Subcutaneous adipose tissue (tissue), 4 donors: ENCODE measurements around the gene KRTAP1-4. TPM values are rescaled to one million over a fixed set of nuclear protein-coding genes. Genes with fewer than 3 reads are reported as not detected.

Experiments
- total RNA-seq, 4 donors: library from RNA; depleted of rRNA; stranded (reverse); fragments of >200 nt; gene quantifications; one replicate each; pipeline ENCODE4 v1.1.0, GENCODE V29; 2016
- TF ChIP-seq, protein P1 (sequence below): fragments of 450-650 bp; IDR thresholded peaks from one replicate; pipeline ENCODE4 v1.5.1; 2016; ENCODE audit warnings: low read depth, mild to moderate bottlenecking, control low read depth, antibody characterized with exemption, moderate library complexity

Gene KRTAP1-4
- total RNA-seq, 4 donors from 2014 or later: not detected

DNA sequence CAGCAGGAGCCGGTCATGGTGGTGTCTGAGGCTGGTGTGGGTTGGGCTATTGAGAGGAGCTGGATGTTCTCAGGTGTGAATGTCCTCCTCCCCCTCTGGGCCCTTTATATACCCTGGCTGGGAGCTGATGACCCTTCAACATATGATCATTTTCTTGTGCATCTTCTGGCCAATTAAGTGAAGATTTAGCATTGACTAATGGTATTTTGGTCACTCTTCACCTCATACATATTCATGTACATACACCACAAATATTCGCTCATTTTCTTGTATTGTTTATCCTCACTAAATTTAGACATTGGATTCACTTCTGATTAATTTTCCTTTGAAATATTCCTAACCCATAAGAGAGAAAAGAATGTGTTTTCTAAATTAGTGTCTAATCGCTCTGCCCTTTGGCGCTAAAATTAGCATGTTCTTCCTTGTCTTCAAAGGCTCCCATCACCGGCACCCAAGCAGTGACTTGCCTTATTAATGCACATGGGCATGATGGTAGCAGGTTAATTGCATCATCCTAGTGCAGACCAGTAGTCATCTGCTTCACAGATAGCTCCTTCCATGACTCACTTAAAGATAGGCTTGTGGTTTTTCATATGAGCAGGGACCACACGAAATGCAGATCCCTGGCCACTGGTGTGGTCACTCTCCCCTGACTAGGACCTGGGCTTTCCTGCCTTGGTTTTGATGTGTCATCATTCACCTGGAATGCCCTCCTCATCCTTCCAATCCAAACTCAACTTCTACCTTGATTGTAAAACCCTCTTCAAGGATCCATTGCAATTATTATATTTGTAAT, 36.0 kb upstream of the KRTAP1-4 start, which contains the start of gene KRTAP2-4:
Gene KRTAP2-4, minus strand, starts transcription at position 51 of the 796 bp plus-strand sequence. Its CDS starts 34 bp downstream, at position 17.
- TF ChIP-seq, protein P1, sequence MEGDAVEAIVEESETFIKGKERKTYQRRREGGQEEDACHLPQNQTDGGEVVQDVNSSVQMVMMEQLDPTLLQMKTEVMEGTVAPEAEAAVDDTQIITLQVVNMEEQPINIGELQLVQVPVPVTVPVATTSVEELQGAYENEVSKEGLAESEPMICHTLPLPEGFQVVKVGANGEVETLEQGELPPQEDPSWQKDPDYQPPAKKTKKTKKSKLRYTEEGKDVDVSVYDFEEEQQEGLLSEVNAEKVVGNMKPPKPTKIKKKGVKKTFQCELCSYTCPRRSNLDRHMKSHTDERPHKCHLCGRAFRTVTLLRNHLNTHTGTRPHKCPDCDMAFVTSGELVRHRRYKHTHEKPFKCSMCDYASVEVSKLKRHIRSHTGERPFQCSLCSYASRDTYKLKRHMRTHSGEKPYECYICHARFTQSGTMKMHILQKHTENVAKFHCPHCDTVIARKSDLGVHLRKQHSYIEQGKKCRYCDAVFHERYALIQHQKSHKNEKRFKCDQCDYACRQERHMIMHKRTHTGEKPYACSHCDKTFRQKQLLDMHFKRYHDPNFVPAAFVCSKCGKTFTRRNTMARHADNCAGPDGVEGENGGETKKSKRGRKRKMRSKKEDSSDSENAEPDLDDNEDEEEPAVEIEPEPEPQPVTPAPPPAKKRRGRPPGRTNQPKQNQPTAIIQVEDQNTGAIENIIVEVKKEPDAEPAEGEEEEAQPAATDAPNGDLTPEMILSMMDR: no peak

DNA sequence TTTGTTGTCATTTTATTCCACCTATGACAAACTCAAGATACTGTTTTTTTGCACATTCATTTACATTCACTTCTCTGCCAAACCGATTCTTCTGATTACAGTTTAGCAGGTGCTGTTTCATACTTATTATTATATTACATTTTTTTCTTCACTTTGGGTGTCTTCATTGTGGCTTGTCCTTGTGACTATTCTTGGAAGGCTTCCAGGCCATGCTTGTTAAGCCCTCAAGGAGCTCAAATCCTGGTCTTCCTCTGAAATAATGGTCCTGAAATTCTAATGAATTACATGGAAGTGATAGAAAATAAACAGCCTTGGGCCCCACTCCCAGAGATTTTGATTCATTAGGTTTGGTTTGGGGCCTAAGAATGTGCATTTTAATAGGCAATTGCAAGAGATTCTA, 34.3 kb upstream of the KRTAP1-4 start:
- TF ChIP-seq, protein P1: no peak

DNA sequence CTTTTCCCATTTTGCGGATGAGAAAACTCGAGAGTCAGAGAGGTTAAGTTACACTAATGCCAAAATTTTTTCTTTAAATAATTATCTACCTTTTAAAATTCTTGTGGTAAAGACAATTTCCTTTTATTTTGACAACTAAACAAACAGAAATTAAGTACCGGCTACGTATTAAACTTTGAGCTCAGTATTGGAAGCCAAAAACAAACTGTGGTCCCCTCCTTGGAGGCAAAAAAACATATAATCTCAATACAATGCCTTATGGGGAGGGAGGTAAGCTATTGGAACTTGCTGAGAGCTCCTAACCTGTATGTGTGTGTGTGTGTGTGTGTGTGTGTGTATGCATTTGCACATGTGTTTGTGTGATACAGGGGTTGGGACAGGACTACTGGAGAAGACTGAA, 33.5 kb upstream of the KRTAP1-4 start:
- TF ChIP-seq, protein P1: no peak

DNA sequence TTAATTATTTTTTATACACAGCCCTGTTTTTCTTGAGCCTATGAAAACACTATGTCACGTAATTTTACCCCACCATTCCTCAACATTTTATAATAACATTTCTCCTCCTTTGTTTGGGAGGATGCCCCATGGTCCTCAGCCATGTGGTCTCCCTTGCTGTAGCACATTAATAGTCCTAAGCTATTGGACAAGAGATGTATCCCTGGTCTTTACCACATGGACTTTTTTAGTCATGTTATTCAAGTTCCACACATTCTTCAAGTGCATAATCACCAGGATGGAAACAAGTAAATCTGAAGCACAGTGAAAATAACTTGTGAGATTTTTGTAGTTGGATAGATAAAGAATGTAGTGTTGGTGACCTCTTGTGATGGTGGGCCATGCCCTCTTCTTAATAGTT, 32.0 kb upstream of the KRTAP1-4 start:
- TF ChIP-seq, protein P1: no peak

DNA sequence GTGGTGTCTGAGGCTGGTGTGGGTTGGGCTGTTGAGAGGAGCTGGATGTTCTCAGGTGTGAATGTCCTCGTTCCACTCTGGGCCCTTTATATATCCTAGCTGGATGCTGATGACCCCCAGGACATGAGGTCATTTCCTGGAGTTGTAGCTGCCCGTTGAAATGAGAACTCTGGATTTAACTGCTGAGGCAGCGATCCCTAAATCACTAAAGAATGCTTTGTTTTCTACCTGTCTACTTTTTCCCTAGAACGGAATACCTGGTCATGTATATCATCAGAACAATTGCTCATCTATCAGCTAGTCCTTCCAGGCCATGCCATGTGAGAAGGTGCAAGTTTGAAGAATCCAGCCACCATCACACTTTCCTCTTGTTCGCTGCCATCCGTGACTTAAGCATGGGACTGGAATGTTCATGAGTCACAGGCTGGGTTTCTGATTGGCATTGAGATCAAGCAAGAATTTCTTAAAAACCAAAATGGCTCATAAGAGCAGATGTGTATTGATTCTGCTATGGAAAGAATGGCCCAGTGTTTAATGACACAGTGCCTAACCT, 30.1 kb upstream of the KRTAP1-4 start, which contains the start of gene KRTAP2-3:
Gene KRTAP2-3, minus strand, starts transcription at position 63 of the 553 bp plus-strand sequence. CDS start 64 bp downstream, outside the sequence.
- TF ChIP-seq, protein P1: no peak

DNA sequence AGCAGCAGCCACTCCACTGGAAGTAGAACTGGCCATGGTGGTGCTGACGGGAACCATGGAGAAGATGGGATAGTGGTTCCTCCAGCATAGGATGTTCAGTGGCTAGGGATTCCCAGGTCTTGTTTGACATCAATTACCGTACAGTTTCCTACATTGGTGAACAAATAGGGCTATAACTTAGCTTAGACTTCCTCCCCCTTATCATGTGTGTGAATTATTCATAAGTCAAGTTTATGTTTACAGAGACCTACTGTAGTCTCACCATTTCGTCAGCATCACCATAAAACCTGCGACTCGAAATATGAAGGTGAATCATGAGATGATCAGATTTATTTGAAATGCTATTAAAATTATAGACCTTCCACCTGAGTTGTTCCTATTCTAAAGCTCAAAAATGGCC, 28.7 kb upstream of the KRTAP1-4 start:
- TF ChIP-seq, protein P1: no peak

DNA sequence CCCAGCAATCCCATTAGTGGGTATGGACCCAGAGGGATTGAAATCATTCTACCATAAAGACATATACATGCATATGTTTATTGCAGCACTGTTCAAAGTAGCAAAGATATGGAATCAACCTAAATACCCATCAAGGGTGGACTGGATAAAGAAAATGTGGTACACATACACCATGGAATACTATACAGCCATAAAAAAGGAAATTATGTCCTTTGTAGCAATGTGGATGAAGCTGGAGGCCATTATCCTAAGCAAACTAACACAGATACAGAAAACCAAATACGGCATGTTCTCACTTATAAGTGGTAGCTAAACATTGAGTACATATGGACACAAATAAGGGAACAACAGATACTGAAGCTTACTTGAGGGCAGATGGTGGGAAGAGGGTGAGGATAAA, 27.6 kb upstream of the KRTAP1-4 start:
- TF ChIP-seq, protein P1: no peak
